K562 (cell line): ENCODE measurements around the gene ERVFRD-1. TPM values are rescaled to one million over a fixed set of nuclear protein-coding genes. Genes with fewer than 3 reads are reported as not detected.

Experiments used
- CUX1 ChIP-seq: fragments of 200-800 bp; sonication (Bioruptor generic); IDR thresholded peaks from 2 replicates; pipeline ENCODE4 v1.6.1; 2016; ENCODE audit warnings: missing genetic modification characterization, missing compliant biosample characterization
- CXXC5 ChIP-seq: fragments of 250-450 bp; sonication (Bioruptor Pico); IDR thresholded peaks from 2 replicates; pipeline ENCODE4 v1.8.0; 2022; ENCODE audit warnings: inconsistent platforms, mild to moderate bottlenecking, moderate library complexity
- ELK3 ChIP-seq: fragments of 450-650 bp; formaldehyde crosslinking; IDR thresholded peaks from 2 replicates; pipeline ENCODE4 v1.4.0; 2020; ENCODE audit warnings: mild to moderate bottlenecking
- EWSR1 ChIP-seq: fragments of 450-650 bp; IDR thresholded peaks from 2 replicates; pipeline ENCODE4 v1.6.1; 2018; ENCODE audit warnings: borderline replicate concordance, mild to moderate bottlenecking, low read depth, moderate library complexity; ENCODE audit not compliant: partially characterized antibody
- HDGF ChIP-seq: fragments of 450-650 bp; IDR thresholded peaks from 2 replicates; pipeline ENCODE4 v1.6.1; 2016
- KDM2B ChIP-seq: fragments of 250-450 bp; sonication (Bioruptor Pico); IDR thresholded peaks from 2 replicates; pipeline ENCODE4 v1.8.0; 2021; ENCODE audit warnings: mild to moderate bottlenecking, moderate library complexity
- NCOA2 ChIP-seq, 2 experiments: fragments of 450-650 bp; IDR thresholded peaks; 2 replicates each; pipeline ENCODE4 v1.6.1; 2018; ENCODE audit warnings: mild to moderate bottlenecking in 2 of 2, moderate library complexity in 1 of 2; ENCODE audit not compliant: partially characterized antibody in 2 of 2
- NCOA6 ChIP-seq: fragments of 450-650 bp; IDR thresholded peaks from 2 replicates; pipeline ENCODE4 v1.6.1; 2017; ENCODE audit warnings: mild to moderate bottlenecking
- NRF1 ChIP-seq, 2 experiments: fragments of 450-650 bp; IDR thresholded peaks in 1 of 2; conservative IDR thresholded peaks in 1 of 2; 2 replicates each; pipeline ENCODE4 v1.6.1; 2014; ENCODE audit warnings: mild to moderate bottlenecking in 2 of 2
- PYGO2 ChIP-seq: fragments of 450-650 bp; IDR thresholded peaks from 2 replicates; pipeline ENCODE4 v1.6.1; 2016; ENCODE audit warnings: mild to moderate bottlenecking, missing genetic modification characterization, moderate library complexity, missing compliant biosample characterization
- RB1 ChIP-seq: fragments of 450-650 bp; IDR thresholded peaks from 2 replicates; pipeline ENCODE4 v1.6.1; 2017; ENCODE audit warnings: low read depth, mild to moderate bottlenecking
- ZBTB11 ChIP-seq, 3 experiments: fragments of 200-800 bp in 1 of 3; fragments of 250-450 bp in 1 of 3; fragments of 450-650 bp in 1 of 3; sonication (Bioruptor Pico) in 1 of 3; sonication (Bioruptor generic) in 1 of 3; formaldehyde crosslinking in 1 of 3; IDR thresholded peaks; 2 replicates each; pipeline versions ENCODE4 v1.6.1 to v1.8.0; 2016 to 2022; ENCODE audit warnings: mild to moderate bottlenecking in 2 of 3, missing genetic modification characterization in 2 of 3, missing compliant biosample characterization in 1 of 3, moderate library complexity in 1 of 3
- ZBTB2 ChIP-seq: fragments of 450-650 bp; IDR thresholded peaks from 2 replicates; pipeline ENCODE4 v1.6.1; 2016; ENCODE audit warnings: antibody characterized with exemption
- ZBTB26 ChIP-seq: fragments of 450-650 bp; formaldehyde crosslinking; IDR thresholded peaks from 2 replicates; pipeline ENCODE4 v1.4.0; 2022; ENCODE audit warnings: missing genetic modification characterization
- polyA plus RNA-seq, 8 experiments: library from polyadenylated mRNA; depleted of rRNA in 4 of 8; stranded (reverse) in 5 of 8; unstranded in 3 of 8; fragments of >200 nt; fragmentation: Nextera tagmentation in 2 of 8; fragmentation: Illumina TruSeq in 1 of 8; extraction: Ambion mirVana in 2 of 8; extraction: Trizol in 1 of 8; gene quantifications; 2 replicates each; pipeline versions ENCODE4 v1.2.1 to v1.2.3, GENCODE V29; 2011 to 2014; ENCODE audit warnings: inconsistent platforms in 1 of 8, missing spikeins in 1 of 8
- total RNA-seq, 7 experiments: library from RNA; depleted of rRNA in 6 of 7; stranded (reverse); fragments of >200 nt in 6 of 7; fragmentation: Illumina TruSeq in 2 of 7; extraction: Trizol in 2 of 7; gene quantifications; 2 replicates each; pipeline versions ENCODE4 v1.2.1 to v1.2.3, GENCODE V29; 2011 to 2021; ENCODE audit warnings: low replicate concordance in 1 of 7

The ERVFRD-1 gene
- total and polyA plus RNA-seq, 9 of the 15 experiments (the other 6 are each of a cell fraction or from before 2014, with no cell fraction given) = 0.05 to 0.14 (median 0.09) TPM; not detected in 2

GRCh38 chr6:11093626-11094410 lies 17.7 kb downstream of the ERVFRD-1 start, which contains the start of gene SMIM13 (continued):
- TF ChIP-seq NRF1 (conservative IDR thresholded peaks at IDR 0.05 in 1 of 2, IDR thresholded peaks at IDR 0.05 in 1 of 2) (peak; percentile 72 to 78), ELK3 (CRISPR knock-in tag) (no peak), HDGF (no peak), NCOA2 (IDR thresholded peaks at IDR 0.05; ENCODE audit: partially characterized antibody in 2 of 2) (no peak), NCOA6 (no peak), EWSR1 (no peak), ZBTB11 (CRISPR knock-in tag; IDR thresholded peaks at IDR 0.05) (peak in 1 of 3 experiments; percentile 78; a peak in 2 of 6 replicates), CXXC5 (CRISPR knock-in tag) (peak; percentile 78), RB1 (peak; percentile 96), ZBTB26 (CRISPR knock-in tag) (no peak), CUX1 (CRISPR knock-in tag) (no peak), KDM2B (CRISPR knock-in tag) (peak; percentile 47; the same call in 1 of the 2 replicates), PYGO2 (tag) (no peak), ZBTB2 (no peak)
